Measurements from ENCODE around the gene MAPKAPK5. TPM values are rescaled to one million over a fixed set of nuclear protein-coding genes. Genes with fewer than 3 reads are reported as not detected.

MAPKAPK5 gene
- total and polyA plus RNA-seq, 2 of the 13 experiments (the other 11 are each of a cell fraction or from before 2014, with no cell fraction given): 43.2 to 58.2 TPM

- Histone ChIP-seq H3K27me3 (ENCODE audit: control insufficient read depth in 1 of 2, insufficient read depth in 2 of 2, low read length in 2 of 2) (no peaks in the 10 kb centered on the region), H3K27ac (ENCODE audit: extremely low read length, insufficient read depth, low read length) (no peak overlapping the region), H3K36me3 (replicated peaks in 1 of 2; ENCODE audit: control insufficient read depth in 1 of 2, insufficient read depth in 2 of 2, low read length in 2 of 2) (no peaks in the 10 kb centered on the region), H3K79me2 (ENCODE audit: insufficient read depth, low read length) (no peaks in the 10 kb centered on the region), H3K4me3 (replicated peaks in 1 of 3; ENCODE audit: insufficient read depth in 1 of 3, low read depth in 2 of 3, low read length in 3 of 3) (no peak overlapping the region), H3K4me2 (ENCODE audit: low read depth, low read length) (no peak overlapping the region), H3K4me1 (ENCODE audit: insufficient read depth, low read length) (peaks cover 8% of the 10 kb centered on the region; the same call in 1 of the 2 replicates), H3K9ac (ENCODE audit: insufficient read depth, low read depth, low read length) (no peak overlapping the region), H4K20me1 (ENCODE audit: insufficient read depth, low read length) (no peaks in the 10 kb centered on the region), H3K9me3 (ENCODE audit: low read length) (no peaks in the 10 kb centered on the region), H2AFZ (ENCODE audit: low read length) (no peak overlapping the region)
- ChIA-PET POLR2A (no interaction called here), CTCF (ENCODE audit: low intra/inter-chr PET ratio, low total read pairs) (no interaction called here)
- FAIRE-seq (no peak), DNase-seq (ENCODE audit: low spot score) (no peak), ATAC-seq (no peak)
- in situ Hi-C loops (cut with HindIII; ENCODE audit: extremely low pct_ligation_motif_present, low pct_unique_long_range_greater_than_20kb) (no loop called here), intact Hi-C loops (cut with micrococcal nuclease; ENCODE audit: unreplicated experiment) (no loop called here)
- 43% methylated on average over 3 of the region's 3 CpGs for WGBS (ENCODE audit: low lambda C conversion rate)
- no TSS peak for BruUV-seq (replicated peaks)
- TF ChIP-seq ZBTB4 (CRISPR knock-in tag; IDR thresholded peaks at IDR 0.05; ENCODE audit: borderline replicate concordance) (no peak), ZFP41 (CRISPR knock-in tag; IDR thresholded peaks at IDR 0.05; ENCODE audit: borderline replicate concordance) (no peak), ZNF782 (CRISPR knock-in tag; IDR thresholded peaks at IDR 0.05; ENCODE audit: borderline replicate concordance) (no peak), ARNTL (CRISPR knock-in tag; IDR thresholded peaks at IDR 0.05) (no peak), GMEB2 (CRISPR knock-in tag; IDR thresholded peaks at IDR 0.05; ENCODE audit: low read depth) (no peak), THAP7 (CRISPR knock-in tag; IDR thresholded peaks at IDR 0.05) (no peak), SATB2 (CRISPR knock-in tag; IDR thresholded peaks at IDR 0.05) (no peak), NFATC3 (CRISPR knock-in tag; IDR thresholded peaks at IDR 0.05) (no peak), ZBTB38 (CRISPR knock-in tag; IDR thresholded peaks at IDR 0.05) (no peak), ZNF75D (CRISPR knock-in tag; IDR thresholded peaks at IDR 0.05; ENCODE audit: borderline replicate concordance) (no peak), ZNF691 (CRISPR knock-in tag; IDR thresholded peaks at IDR 0.05; ENCODE audit: borderline replicate concordance, low read depth) (no peak), SIN3A (IDR thresholded peaks at IDR 0.05; ENCODE audit: borderline replicate concordance, low read depth, low read length) (no peak), ZNF557 (CRISPR knock-in tag; IDR thresholded peaks at IDR 0.05) (no peak), ZNF841 (CRISPR knock-in tag; IDR thresholded peaks at IDR 0.05; ENCODE audit: borderline replicate concordance) (no peak), ZNF629 (CRISPR knock-in tag; conservative IDR thresholded peaks at IDR 0.05) (no peak), ZNF101 (CRISPR knock-in tag; IDR thresholded peaks at IDR 0.05; ENCODE audit: borderline replicate concordance, low read depth) (no peak), HIVEP1 (CRISPR knock-in tag; IDR thresholded peaks at IDR 0.05) (no peak)
Measured at GRCh38 chr12:111826316-111826715, 15.7 kb upstream of the MAPKAPK5 start.

All from HepG2 (cell line).